GM21825 (cell line): ENCODE measurements around the gene TXLNB.
A peak's percentile ranks its signal among the peaks of the same experiment; 100 is the strongest.
"Not testable (repeated sequence)": the region's sequence is repeated elsewhere in the genome, so short reads cannot be mapped to it uniquely, and the experiment has no call there.

ENCODE experiments used
- ATAC-seq: cut with Tn5 transposase; IDR thresholded peaks from one replicate; pipeline ENCODE4 v1.9.1; 2021; ENCODE audit warnings: mild to moderate bottlenecking, moderate library complexity; ENCODE audit not compliant: unreplicated experiment

Gene TXLNB

GRCh38 chr6:139313229-139313628 lies 21.4 kb upstream of the TXLNB start:
- no peak for ATAC-seq

- ATAC-seq, result no peak
These were observed 20.0 kb upstream of the TXLNB start for GRCh38 chr6:139311831-139312230.

GRCh38 chr6:139308936-139309603 lies 17.3 kb upstream of the TXLNB start:
- ATAC-seq, result no peak

GRCh38 chr6:139308286-139308916 lies 16.6 kb upstream of the TXLNB start:
- ATAC-seq, result peak; percentile 56

GRCh38 chr6:139306291-139306981 lies 14.6 kb upstream of the TXLNB start:
- no peak for ATAC-seq

- no peak for ATAC-seq
These were observed 11.4 kb upstream of the TXLNB start for GRCh38 chr6:139303185-139303584.

- no peak for ATAC-seq
These were observed 6.1 kb upstream of the TXLNB start for GRCh38 chr6:139297921-139298320.

- ATAC-seq, result no peak
These were observed 5.1 kb upstream of the TXLNB start for GRCh38 chr6:139296927-139297326.

GRCh38 chr6:139295901-139296300 lies 4.1 kb upstream of the TXLNB start:
- ATAC-seq, result no peak

GRCh38 chr6:139294090-139294489 lies 2.3 kb upstream of the TXLNB start:
- ATAC-seq, result no peak

GRCh38 chr6:139293230-139293629 lies 1.4 kb upstream of the TXLNB start:
- not testable (repeated sequence) for ATAC-seq

- ATAC-seq, result peak; percentile 70
These were observed 949 bp downstream of the TXLNB start for GRCh38 chr6:139290787-139291311.

GRCh38 chr6:139289233-139289632 lies 2.6 kb downstream of the TXLNB start:
- no peak for ATAC-seq

- ATAC-seq, result no peak
These were observed 3.2 kb downstream of the TXLNB start for GRCh38 chr6:139288496-139289040.

- no peak for ATAC-seq
These were observed 3.9 kb downstream of the TXLNB start for GRCh38 chr6:139287868-139288267.

GRCh38 chr6:139286438-139286837 lies 5.4 kb downstream of the TXLNB start:
- ATAC-seq, result not testable (repeated sequence)

- no peak for ATAC-seq
These were observed 6.2 kb downstream of the TXLNB start for GRCh38 chr6:139285590-139285989.

- no peak for ATAC-seq
These were observed 7.0 kb downstream of the TXLNB start for GRCh38 chr6:139284789-139285188.

- no peak for ATAC-seq
These were observed 9.1 kb downstream of the TXLNB start for GRCh38 chr6:139282684-139283083.

GRCh38 chr6:139278190-139278589 lies 13.6 kb downstream of the TXLNB start:
- ATAC-seq, result no peak

GRCh38 chr6:139277587-139277986 lies 14.2 kb downstream of the TXLNB start:
- ATAC-seq, result no peak

- ATAC-seq, result no peak
These were observed 14.6 kb downstream of the TXLNB start for GRCh38 chr6:139277161-139277560.
